ENCODE data around the gene OCA2.

OCA2 gene

DNA sequence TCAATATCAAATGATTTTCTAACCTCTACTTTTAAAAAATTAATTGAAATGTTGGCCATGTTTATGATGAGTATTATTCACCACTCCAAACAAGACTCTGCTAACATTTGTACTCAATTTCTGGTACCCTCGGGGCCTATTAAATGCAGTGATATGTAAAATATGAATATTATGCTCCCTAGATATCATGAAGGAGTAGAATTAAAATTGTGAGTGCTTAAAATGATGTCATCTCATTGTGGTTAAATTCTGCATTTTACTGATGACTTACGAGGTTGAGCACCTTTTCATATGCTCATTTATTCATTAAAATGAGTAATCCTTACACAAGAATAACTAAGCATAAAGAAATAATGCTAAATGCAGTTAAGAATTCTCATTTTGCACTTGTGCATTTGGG, 159.9 kb downstream of the OCA2 start:
- FAIRE-seq (no peak), DNase-seq (ENCODE audit: insufficient read length, low spot score) (no peak)
- TF ChIP-seq, protein P1, sequence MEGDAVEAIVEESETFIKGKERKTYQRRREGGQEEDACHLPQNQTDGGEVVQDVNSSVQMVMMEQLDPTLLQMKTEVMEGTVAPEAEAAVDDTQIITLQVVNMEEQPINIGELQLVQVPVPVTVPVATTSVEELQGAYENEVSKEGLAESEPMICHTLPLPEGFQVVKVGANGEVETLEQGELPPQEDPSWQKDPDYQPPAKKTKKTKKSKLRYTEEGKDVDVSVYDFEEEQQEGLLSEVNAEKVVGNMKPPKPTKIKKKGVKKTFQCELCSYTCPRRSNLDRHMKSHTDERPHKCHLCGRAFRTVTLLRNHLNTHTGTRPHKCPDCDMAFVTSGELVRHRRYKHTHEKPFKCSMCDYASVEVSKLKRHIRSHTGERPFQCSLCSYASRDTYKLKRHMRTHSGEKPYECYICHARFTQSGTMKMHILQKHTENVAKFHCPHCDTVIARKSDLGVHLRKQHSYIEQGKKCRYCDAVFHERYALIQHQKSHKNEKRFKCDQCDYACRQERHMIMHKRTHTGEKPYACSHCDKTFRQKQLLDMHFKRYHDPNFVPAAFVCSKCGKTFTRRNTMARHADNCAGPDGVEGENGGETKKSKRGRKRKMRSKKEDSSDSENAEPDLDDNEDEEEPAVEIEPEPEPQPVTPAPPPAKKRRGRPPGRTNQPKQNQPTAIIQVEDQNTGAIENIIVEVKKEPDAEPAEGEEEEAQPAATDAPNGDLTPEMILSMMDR (IDR thresholded peaks at IDR 0.05; ENCODE audit: insufficient read depth, missing control alignments) = no peak

DNA sequence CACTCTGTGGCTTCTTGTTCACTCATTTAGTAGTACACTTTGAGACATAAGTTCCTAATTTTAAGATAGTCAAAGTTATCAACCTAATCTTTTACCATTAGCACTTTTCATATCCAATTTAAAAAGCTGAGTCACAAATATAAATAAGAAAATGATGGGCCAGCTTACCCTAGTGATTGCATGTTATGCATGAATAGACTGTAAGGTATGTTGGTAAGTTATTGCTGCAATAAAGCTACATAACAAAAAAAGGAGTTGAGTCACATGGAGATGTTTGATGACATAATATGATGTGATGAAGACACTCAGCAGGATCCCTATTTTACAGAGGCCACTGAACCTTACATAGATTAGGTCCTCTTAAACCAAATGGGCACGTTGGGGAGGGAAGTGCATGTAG, 161.3 kb downstream of the OCA2 start:
- DNase-seq (ENCODE audit: insufficient read length, low spot score) = no peak
- FAIRE-seq = no peak
- TF ChIP-seq, protein P1 (IDR thresholded peaks at IDR 0.05; ENCODE audit: insufficient read depth, missing control alignments) = no peak

DNA sequence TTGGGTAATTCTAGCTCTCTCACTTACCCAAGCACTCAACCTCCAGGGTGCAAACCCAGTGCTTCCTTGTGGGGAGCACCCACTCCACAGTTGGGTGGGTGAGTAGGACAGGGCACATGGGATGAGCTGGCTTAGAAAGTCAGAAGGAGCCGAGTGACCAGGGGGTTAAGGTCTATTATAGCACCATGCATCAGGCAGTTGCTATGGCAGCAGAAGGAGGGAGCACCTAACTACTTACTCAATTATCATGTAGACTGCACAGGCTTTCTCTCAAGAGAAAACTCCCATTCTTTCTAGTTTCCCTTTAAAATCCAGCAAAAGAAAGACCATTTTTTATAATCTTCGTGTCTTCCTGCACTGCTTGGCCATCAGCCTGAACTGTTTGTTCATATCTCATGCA, 163.0 kb downstream of the OCA2 start:
- TF ChIP-seq, protein P1 (IDR thresholded peaks at IDR 0.05; ENCODE audit: insufficient read depth, missing control alignments) = no peak
- DNase-seq (ENCODE audit: insufficient read length, low spot score) (no peak), FAIRE-seq (no peak)

DNA sequence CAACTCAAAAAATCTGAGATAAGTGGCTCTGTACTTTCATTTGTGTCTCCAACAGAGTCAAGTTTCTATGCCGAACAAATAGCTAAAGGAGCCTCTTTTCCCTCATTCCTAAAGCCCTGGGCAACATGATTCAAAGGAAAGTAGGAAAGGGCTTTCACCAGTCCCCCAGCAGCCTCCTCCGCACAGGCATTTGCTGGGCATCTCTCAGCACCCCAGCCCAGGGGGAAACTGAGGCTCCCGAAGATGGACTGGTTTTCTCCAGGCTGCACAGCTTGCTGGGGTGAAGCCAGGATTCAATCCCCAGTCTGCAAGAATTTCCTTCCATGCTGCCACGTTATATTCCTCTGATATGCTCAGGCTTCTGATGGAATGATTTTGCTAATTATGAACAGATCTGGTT, 163.8 kb downstream of the OCA2 start:
- TF ChIP-seq, protein P1 (IDR thresholded peaks at IDR 0.05; ENCODE audit: insufficient read depth, missing control alignments) = no peak
- DNase-seq (ENCODE audit: insufficient read length, low spot score) = no peak
- no peak for FAIRE-seq

DNA sequence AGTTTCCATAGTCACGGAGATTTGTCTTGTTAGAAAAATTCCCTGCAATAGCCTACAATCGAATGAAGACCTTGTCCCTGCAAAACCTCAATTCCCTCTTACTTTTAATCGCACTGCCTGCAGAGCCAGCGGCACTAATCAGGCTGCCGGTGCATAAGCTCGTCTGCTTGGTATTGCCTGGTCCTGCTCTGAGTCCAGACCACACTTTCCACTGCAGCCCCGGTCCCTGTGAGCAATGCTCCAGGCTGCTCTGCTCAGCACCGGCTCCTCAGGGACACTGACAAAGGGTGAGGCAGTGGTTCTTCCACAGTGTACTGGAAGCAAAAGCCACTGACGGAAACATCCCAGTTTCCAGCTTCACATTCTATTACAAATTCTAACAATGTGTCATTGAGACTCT, 164.3 kb downstream of the OCA2 start:
- FAIRE-seq = no peak
- TF ChIP-seq, protein P1 (IDR thresholded peaks at IDR 0.05; ENCODE audit: insufficient read depth, missing control alignments) = no peak
- DNase-seq (ENCODE audit: insufficient read length, low spot score) = no peak

DNA sequence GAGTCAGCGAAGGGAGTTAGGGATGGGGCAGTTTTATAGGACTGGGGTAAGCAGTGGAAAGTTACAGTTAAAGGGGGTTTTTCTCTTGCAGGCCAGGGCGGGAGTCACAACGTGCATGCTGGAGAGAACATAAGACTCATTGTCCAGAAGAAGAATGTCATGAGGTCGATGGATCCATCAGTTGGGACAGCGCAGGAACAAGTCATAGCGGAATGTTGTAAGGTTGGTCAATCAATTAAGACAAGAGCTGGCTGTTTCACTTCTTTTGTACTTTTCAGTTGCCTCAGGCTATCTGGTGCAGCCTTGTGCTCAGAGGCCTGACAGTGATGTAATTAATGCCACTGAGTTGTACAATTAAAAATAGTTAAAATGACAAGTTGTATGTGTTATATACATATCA, 165.6 kb downstream of the OCA2 start:
- no peak for DNase-seq (ENCODE audit: insufficient read length, low spot score)
- TF ChIP-seq, protein P1 (IDR thresholded peaks at IDR 0.05; ENCODE audit: insufficient read depth, missing control alignments) = no peak
- no peak for FAIRE-seq

DNA sequence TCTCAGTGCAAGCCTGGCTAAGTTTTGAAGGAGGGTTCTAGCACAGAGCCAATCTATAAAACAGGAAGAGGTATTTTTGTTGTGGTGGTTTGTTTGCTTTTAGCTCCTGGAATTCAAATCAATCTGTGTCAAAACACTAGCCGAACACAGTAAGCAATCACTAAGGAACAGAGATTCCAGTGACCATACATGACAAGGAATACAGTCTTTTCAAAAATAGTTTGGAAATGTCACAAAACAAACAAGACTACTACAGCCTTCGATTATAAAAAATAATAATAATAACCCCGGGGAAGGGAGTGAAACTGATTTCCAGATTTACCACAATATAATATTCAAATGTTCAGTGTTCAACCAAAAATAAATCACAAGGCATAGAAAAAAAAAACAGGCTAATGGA, 166.5 kb downstream of the OCA2 start:
- FAIRE-seq = no peak
- TF ChIP-seq, protein P1 (IDR thresholded peaks at IDR 0.05; ENCODE audit: insufficient read depth, missing control alignments) = no peak
- DNase-seq (ENCODE audit: insufficient read length, low spot score) = no peak

Data from D721Med (cell line).